ENCODE measurements around the gene TMEM91.

The TMEM91 gene

DNA sequence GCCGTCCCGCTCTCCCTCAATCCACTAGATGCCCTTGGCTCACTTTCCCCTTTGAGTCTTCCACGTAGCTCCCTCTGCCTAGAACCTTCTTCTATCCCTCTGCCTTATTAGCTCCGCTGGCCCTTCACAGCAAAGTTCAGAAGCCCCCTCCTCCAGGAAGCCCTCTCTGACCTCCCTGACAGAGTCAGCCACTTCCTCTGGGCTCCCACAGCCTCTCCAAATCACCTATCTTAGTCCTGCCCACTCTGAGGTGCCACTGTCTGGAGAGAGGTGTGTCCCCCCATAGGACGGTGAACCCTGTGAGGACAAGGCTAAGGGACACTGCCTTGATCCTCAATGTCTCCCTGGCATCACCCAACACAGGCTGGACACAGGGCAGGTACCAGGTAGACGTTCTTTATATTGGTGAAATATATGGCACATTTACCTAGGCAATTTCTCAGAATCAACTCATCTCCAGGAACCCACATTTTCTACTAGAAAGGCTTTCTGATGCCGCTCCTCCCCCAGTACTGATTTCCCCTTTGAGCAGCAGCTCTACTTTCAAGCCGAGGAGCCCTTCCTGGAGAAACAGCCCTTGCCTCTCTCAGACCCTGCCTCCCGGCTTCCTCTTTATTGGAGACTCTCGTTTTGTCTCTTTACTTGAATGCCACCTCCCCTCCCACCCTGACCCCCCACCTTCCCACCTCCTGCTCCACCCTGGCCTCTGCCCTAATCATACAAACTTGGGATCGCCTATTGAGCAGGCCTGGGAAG is 19.2 kb upstream of the TMEM91 start:
- TF ChIP-seq TAF1 (IDR thresholded peaks at IDR 0.05; ENCODE audit: borderline replicate concordance, insufficient read depth, low read length) (no peak), POLR2AphosphoS5 (IDR thresholded peaks at IDR 0.05; ENCODE audit: low read depth, low read length) (no peak), SIN3A (IDR thresholded peaks at IDR 0.05; ENCODE audit: borderline replicate concordance, insufficient read depth, low read length) (no peak), FOXP2 (optimal IDR thresholded peaks at IDR 0.05; ENCODE audit: borderline replicate concordance, extremely low read depth, extremely low read length, insufficient read depth) (no peak)
- TF ChIP-seq, protein P1, sequence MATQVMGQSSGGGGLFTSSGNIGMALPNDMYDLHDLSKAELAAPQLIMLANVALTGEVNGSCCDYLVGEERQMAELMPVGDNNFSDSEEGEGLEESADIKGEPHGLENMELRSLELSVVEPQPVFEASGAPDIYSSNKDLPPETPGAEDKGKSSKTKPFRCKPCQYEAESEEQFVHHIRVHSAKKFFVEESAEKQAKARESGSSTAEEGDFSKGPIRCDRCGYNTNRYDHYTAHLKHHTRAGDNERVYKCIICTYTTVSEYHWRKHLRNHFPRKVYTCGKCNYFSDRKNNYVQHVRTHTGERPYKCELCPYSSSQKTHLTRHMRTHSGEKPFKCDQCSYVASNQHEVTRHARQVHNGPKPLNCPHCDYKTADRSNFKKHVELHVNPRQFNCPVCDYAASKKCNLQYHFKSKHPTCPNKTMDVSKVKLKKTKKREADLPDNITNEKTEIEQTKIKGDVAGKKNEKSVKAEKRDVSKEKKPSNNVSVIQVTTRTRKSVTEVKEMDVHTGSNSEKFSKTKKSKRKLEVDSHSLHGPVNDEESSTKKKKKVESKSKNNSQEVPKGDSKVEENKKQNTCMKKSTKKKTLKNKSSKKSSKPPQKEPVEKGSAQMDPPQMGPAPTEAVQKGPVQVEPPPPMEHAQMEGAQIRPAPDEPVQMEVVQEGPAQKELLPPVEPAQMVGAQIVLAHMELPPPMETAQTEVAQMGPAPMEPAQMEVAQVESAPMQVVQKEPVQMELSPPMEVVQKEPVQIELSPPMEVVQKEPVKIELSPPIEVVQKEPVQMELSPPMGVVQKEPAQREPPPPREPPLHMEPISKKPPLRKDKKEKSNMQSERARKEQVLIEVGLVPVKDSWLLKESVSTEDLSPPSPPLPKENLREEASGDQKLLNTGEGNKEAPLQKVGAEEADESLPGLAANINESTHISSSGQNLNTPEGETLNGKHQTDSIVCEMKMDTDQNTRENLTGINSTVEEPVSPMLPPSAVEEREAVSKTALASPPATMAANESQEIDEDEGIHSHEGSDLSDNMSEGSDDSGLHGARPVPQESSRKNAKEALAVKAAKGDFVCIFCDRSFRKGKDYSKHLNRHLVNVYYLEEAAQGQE (IDR thresholded peaks at IDR 0.05; ENCODE audit: insufficient read depth in 1 of 2, low read depth in 2 of 2, low read length in 2 of 2) = no peak

DNA sequence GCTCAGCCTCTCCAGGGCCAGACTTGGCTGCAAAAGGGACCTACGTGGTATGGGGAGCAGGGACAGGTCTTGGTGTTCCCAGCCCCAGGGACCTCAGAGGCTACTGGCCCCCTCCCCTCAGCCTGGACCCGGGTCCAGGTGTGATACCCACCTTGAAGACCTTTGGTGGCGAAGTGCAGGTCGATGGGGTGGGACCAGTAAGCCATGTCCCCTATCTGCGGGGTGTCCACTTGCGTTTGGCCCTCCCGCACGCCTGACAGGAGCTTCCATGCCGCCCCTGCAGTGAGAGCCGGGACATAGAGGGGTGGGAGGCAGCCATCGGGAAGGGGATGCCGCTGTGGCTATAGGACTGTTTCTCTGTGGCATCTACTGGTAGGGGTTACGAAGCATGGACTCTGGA is 18.6 kb upstream of the TMEM91 start:
- TF ChIP-seq FOXP2 (optimal IDR thresholded peaks at IDR 0.05; ENCODE audit: borderline replicate concordance, extremely low read depth, extremely low read length, insufficient read depth) (no peak), POLR2AphosphoS5 (IDR thresholded peaks at IDR 0.05; ENCODE audit: low read depth, low read length) (no peak), SIN3A (IDR thresholded peaks at IDR 0.05; ENCODE audit: borderline replicate concordance, insufficient read depth, low read length) (no peak), TAF1 (IDR thresholded peaks at IDR 0.05; ENCODE audit: borderline replicate concordance, insufficient read depth, low read length) (no peak)
- TF ChIP-seq, protein P1 (IDR thresholded peaks at IDR 0.05; ENCODE audit: insufficient read depth in 1 of 2, low read depth in 2 of 2, low read length in 2 of 2) = no peak

GRCh38 chr19:41359741-41360140 is 16.6 kb upstream of the TMEM91 start:
- TF ChIP-seq TAF1 (IDR thresholded peaks at IDR 0.05; ENCODE audit: borderline replicate concordance, insufficient read depth, low read length) = no peak
- TF ChIP-seq, protein P1 (IDR thresholded peaks at IDR 0.05; ENCODE audit: insufficient read depth in 1 of 2, low read depth in 2 of 2, low read length in 2 of 2) = no peak
- no peak for TF ChIP-seq FOXP2 (optimal IDR thresholded peaks at IDR 0.05; ENCODE audit: borderline replicate concordance, extremely low read depth, extremely low read length, insufficient read depth)
- TF ChIP-seq POLR2AphosphoS5 (IDR thresholded peaks at IDR 0.05; ENCODE audit: low read depth, low read length) = no peak
- TF ChIP-seq SIN3A (IDR thresholded peaks at IDR 0.05; ENCODE audit: borderline replicate concordance, insufficient read depth, low read length) = no peak

DNA sequence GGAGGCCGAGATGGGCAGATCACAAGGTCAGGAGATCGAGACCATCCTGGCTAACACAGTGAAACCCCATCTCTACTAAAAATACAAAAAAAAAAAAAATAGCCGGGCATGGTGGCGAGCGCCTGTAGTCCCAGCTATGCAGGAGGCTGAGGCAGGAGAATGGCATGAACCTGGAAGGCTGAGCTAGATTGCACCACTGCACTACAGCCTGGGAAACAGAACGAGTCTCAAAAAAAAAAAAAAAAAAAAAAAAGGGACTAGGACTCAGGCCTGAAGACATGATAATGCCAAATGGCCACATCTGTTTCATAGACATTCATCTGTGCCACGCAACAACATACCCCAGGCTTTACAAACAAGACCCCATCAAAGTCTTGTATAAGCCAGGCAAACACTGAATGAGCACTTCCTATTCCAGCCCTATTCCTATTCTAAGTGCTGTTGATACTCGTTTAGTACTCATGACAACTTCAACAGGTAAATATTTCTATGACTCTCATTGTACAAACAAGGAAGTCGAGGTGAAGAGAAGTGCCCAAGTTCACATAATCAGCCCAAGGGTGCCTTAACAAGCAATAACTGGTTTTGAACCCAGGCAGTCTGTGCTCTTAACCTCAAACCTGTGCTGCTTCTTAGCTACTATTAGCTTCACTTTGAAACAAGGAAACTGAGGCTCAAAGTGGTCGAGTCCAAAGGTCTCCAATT is 14.0 kb upstream of the TMEM91 start:
- TF ChIP-seq SIN3A (IDR thresholded peaks at IDR 0.05; ENCODE audit: borderline replicate concordance, insufficient read depth, low read length) = no peak
- no peak for TF ChIP-seq POLR2AphosphoS5 (IDR thresholded peaks at IDR 0.05; ENCODE audit: low read depth, low read length)
- TF ChIP-seq TAF1 (IDR thresholded peaks at IDR 0.05; ENCODE audit: borderline replicate concordance, insufficient read depth, low read length) = no peak
- TF ChIP-seq, protein P1 (IDR thresholded peaks at IDR 0.05; ENCODE audit: insufficient read depth in 1 of 2, low read depth in 2 of 2, low read length in 2 of 2) = no peak
- no peak for TF ChIP-seq FOXP2 (optimal IDR thresholded peaks at IDR 0.05; ENCODE audit: borderline replicate concordance, extremely low read depth, extremely low read length, insufficient read depth)

All from PFSK-1 (cell line).